Measurements from ENCODE around the gene RASSF10.

The RASSF10 gene

GRCh38 chr11:13008625-13009475 lies at the start of gene RASSF10:
RASSF10 (plus strand) TSS chr11:13009316; CDS start chr11:13009577, 261 bp downstream.
- no peak for DNase-seq

- DNase-seq: no peak
These were observed 47.5 kb upstream of the RASSF10 start for GRCh38 chr11:12961615-12962014.

DNA sequence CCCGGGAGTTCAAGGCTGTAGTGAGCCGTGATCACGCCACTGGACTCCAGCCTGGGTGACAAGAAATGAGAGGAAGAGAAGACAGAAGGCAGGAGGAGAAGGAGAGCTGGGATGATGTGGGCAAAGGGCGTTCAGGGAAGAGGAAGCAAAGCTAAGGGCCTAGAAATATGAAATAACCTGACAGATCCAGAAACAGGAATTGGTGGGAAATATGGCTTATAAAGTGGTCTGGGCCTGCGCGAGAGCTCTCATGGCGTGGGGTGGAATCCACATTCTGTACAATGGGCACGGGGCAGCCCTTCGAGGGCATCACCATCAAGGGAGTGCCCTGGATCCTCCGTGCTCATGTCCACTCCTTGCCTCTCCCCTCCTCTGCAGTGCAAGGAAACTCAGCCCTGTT lies 46.8 kb upstream of the RASSF10 start:
- no peak for DNase-seq

DNA sequence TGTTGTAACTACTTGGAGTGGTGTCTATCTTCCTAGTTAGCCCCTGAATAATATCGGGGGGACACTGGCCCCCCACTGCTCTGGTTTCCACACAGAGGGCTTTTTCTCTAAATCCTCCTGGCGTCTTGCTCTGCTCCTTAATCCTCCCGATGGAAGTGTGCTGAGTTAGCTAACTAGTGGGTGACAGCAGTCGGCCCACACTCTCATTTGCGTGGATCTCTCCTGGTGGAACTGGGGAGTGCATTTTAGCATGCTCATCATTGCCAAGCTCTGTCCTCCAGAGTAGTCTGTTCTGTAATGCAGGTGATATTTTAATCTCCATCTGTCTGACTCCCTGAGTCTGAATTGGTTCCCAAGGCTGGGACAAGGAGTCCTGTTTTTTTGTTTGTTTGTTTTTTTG lies 46.1 kb upstream of the RASSF10 start:
- no peak for DNase-seq

GRCh38 chr11:12963792-12964536 lies 45.2 kb upstream of the RASSF10 start:
- DNase-seq: no peak

DNA sequence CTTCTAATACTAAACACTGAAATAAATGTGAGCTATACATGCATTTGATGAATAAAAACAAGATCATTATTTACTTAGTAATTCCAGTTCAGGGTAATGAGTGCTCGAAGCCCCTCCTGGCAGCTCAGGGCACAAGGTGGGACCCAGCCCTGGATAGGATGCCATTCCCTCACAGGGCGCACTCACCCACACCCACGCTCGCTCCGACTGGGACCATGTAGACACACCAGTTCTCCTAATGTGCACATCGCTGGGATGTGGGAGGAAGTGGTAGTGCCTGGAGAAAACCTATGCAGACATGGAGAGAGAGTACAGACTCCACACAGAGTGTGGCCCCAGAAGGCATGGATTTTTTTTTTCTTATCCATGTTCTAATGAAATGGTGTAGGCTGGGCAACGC lies 44.5 kb upstream of the RASSF10 start:
- no peak for DNase-seq

GRCh38 chr11:12966002-12966401 lies 43.1 kb upstream of the RASSF10 start:
- no peak for DNase-seq

DNA sequence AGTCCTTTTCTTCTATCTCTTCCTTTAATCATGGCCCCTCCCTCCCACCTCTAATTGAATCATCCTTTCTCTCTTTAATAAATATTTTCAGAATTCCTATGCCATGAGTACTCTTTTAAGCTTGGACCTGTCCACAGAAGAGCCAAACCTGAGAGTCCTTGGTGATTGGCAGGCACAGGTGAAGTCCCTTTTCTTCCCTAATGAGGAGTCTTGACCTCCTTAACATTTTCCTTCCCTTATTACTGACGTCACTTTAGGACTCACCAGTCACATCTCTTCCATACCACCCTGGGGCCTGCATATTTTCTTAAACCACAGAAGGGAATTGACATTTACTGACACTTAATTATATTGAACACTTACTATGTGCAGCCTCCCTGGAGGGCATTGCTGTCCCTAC lies 41.0 kb upstream of the RASSF10 start:
- no peak for DNase-seq

GRCh38 chr11:12968826-12969225 lies 40.3 kb upstream of the RASSF10 start:
- DNase-seq: no peak

DNA sequence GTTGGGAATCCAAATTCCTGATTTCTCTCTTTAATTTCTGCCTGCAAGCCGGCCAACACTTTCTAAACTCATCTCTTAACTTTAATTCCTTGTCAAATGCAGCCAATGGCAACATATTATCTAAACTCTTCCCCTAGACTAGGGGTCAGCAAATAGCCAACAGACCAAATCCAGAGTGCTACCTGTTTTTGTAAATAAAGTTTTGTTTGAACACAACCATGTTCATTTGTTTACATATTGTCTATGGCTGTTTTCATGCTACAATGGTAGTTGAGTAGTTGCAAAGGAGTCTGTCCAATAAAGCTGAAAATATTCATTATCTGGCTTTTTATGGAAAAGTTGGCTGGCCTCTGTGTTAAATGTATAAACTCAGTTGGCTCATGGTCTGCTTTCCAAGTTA lies 37.2 kb upstream of the RASSF10 start:
- DNase-seq: no peak

DNA sequence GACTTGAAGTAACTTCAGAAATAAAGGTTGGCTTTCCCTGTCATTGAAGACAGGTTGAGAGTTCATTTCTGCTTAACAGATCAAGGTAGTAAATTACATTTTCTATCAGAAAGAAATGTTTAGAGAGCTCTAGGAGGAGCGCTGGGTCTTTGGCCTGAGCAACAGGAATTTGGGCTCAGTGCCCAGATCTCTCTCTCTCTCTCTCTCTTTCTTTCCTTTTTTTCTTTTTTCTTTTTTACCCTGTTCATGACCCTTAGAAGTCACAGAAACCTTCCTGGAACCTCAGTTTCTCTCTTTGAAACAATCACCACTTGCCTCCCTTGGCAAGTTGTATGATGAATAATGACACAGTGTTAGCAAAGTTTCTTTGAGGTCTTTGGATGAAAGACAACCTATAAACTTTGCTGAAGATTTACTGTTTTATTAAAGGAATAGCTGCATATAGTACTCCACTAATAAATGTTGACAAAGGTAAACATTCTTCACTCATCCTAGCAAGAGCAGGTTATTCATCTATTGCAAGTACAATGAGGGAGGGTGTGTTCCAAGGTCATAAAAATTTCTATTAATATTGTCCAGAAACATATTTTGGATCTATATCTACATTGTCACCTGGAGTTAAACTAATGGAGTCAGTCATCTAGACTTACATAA lies 35.5 kb upstream of the RASSF10 start:
- DNase-seq: no peak

- DNase-seq: no peak
These were observed 33.9 kb upstream of the RASSF10 start for GRCh38 chr11:12975195-12975594.

- no peak for DNase-seq
These were observed 29.0 kb upstream of the RASSF10 start for GRCh38 chr11:12979928-12980689.

- DNase-seq: no peak
These were observed 27.2 kb upstream of the RASSF10 start for GRCh38 chr11:12981676-12982522.

GRCh38 chr11:12983336-12983735 lies 25.8 kb upstream of the RASSF10 start:
- DNase-seq: no peak

DNA sequence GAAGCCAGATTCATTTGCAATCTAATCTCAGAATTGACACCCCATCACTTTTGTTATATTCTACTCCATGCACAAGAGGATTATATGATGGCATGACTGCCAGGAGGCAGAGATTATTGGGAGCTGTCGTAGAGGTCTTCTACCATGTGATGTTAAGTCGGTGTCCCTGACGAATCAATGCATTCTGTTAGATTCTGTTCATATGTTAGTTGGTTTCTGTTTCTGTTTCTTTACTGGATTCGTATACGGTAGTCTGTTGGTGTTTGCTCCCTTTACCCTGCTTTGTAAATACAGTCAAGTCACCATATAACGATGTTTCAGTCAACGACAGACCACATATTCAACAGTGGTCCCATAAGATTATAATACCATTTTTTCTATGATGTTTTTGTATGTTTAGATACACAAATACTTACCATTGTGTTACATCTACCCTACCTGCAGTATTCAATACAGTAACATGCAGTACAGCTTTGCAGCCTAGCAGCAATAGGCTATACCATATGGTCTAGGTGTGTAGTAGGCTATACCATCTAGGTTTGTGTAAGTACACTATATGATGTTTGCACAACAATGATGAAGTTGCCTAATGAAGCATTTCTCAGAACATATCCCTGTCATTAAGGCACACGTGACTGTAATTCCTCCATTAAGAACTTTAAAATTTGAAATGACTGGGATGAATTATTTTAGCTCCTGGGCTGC lies 22.8 kb upstream of the RASSF10 start:
- no peak for DNase-seq

- no peak for DNase-seq
These were observed 19.5 kb upstream of the RASSF10 start for GRCh38 chr11:12989428-12990161.

GRCh38 chr11:12990162-12990480 lies 19.0 kb upstream of the RASSF10 start:
- DNase-seq: no peak

DNA sequence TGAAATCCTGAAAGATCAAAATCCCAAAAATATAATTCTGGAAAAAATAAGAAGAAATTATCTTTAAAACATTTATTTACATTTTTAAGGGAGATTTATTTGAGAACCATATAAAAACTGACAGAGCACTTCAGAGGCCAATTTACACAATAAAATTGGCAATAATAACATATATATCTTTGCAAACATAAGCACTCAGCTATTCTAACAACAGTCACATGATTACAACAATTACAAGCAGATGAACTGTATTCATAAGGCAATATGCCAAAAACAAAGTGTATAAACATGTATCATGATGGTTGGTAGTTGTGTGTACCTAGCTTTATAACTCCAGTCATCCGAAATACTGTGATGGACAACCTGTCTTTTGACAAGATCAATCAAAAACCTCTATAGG lies 17.7 kb upstream of the RASSF10 start:
- no peak for DNase-seq

- DNase-seq: no peak
These were observed 15.5 kb upstream of the RASSF10 start for GRCh38 chr11:12993626-12994025.

DNA sequence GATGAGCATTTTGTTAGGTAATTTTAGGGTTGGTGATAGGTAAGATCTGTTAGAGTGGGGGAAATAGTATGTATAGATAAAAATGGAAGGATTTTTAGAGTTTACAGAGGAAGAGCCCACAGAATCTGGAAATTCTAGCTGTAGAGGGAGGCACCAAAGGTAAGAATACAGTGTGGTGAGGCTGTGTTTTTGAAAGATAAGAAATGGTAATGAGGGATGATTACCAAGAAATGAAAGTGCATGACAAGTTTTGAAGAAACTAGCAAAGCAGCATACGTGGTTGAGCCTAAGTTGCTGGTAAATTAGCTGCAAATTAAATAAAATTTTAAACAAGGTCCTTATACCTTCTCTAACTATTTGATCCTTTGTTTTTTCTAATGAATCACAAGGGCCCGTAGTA lies 14.6 kb upstream of the RASSF10 start:
- DNase-seq: no peak

All from GF-D8 (cell line).